ENCODE results near the gene FZD1.

FZD1 gene

DNA sequence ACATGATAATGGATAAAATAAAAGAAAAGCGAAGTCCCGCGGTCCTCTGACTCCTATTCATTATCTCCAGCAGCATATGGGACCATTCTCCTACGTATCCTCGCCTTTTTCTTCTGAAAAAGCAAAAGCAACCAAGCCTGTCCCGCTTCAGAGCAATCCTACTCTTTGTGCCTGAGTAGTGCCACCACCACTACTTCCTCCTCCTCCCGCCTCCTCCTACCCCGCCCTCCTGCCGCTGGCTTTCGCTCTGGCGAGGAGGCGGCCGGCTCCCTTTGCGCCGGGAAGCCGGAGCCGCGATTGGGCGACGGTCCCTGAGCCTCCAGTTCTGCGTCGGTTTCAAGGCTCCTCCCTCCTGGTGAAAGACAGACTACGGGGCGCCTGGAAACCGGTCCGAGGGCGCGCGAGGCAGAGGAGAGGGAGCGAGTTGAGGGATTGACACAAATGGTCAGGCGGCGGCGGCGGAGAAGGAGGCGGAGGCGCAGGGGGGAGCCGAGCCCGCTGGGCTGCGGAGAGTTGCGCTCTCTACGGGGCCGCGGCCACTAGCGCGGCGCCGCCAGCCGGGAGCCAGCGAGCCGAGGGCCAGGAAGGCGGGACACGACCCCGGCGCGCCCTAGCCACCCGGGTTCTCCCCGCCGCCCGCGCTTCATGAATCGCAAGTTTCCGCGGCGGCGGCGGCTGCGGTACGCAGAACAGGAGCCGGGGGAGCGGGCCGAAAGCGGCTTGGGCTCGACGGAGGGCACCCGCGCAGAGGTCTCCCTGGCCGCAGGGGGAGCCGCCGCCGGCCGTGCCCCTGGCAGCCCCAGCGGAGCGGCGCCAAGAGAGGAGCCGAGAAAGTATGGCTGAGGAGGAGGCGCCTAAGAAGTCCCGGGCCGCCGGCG, at the start of gene FZD1:
Gene FZD1, plus strand, starts transcription at position 388 of the 878 bp plus-strand sequence. Its CDS starts 448 bp downstream, at position 836.
- peak; percentile 99 for DNase-seq

GRCh38 chr7:91226411-91226810, 37.8 kb upstream of the FZD1 start:
- no peak for DNase-seq

DNA sequence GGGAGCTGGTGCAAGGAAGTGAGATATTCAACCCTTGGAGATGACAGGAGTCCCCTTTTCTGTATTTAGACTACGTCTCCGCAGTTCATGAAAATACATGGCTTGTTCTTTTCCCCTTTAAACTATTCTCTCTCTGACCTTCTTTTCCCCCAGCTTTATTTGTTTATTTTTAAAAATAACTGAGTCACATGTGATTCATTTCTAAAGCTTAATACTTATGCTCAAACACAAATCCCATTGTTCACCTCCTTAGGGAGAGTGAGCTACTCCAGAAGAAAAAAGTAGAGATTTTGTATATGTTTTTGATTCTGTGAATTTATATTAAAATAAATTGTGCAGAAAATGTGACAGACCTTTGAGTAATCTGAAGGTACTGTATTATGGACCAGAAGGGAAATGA, 35.9 kb upstream of the FZD1 start:
- DNase-seq = no peak

GRCh38 chr7:91228927-91229558, 35.2 kb upstream of the FZD1 start:
- peak; percentile 10 for DNase-seq

- DNase-seq = peak; percentile 9
Observed at GRCh38 chr7:91230100-91230499, 34.1 kb upstream of the FZD1 start.

DNA sequence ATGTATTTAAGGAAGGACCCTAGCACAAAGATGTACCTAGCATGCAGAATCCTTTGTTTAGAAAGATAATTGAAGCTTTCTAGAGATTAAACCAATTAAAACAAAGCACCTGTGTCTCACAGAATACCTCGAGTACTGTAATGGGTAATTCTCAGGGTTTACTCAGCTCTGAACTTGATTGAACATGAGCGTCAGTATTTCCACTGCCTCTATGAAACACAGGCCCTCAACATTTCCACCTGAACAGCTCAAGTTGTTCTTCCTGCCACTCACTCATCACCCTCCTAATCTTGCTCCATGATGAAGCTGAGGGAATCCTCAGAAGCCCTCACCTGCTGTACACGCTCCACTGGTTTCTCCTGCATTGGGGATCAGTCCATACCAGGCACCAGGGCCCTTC, 33.7 kb upstream of the FZD1 start:
- DNase-seq = no peak

DNA sequence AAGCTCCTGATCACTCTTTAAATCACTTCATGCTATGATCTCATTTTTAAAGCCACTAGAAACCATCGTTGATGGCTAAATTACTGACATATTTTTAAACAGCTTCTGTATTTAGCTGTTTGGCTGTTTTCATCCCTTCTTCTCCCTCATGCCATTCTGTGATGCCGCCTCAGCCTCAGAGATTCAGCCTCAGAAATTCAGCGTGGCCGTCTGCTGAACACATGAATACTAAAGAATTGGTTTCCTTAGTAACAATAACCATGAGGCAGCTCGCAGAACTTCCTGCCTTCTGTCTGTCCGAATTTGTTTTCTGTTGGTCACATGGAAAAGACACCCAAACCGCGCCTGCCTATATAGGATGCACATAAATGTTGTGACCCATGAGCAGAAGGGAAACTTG, 31.0 kb upstream of the FZD1 start:
- no peak for DNase-seq

- no peak for DNase-seq
Observed at GRCh38 chr7:91235211-91235832, 28.9 kb upstream of the FZD1 start.

- DNase-seq = no peak
Observed at GRCh38 chr7:91239171-91239604, 25.0 kb upstream of the FZD1 start.

GRCh38 chr7:91239772-91240171, 24.5 kb upstream of the FZD1 start:
- DNase-seq = no peak

DNA sequence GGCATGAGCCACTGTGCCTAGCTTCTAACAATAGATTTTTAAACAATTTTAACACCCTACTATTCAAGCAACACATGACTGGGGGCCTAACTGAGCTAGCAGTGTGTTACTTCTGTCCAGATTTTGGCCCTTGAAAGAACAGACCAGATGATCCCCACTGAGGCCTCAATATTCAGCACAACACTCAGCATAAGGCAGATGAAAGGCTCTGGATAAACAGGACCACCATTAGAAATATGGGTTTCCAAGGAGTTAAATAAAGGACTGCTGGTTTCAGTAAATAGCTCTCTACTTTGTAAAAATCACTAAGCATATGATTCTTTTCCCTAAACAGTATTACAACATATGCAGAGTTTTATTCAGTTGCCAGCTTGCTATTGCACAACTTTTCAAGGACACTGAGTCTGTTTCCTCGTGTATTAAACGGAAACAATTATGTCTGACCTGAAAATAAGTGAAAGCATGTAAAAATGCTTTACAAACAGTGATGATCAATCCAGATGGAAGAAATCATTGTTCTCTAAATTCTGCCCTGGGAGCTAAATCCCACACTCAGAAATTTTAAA, 23.8 kb upstream of the FZD1 start:
- no peak for DNase-seq

DNA sequence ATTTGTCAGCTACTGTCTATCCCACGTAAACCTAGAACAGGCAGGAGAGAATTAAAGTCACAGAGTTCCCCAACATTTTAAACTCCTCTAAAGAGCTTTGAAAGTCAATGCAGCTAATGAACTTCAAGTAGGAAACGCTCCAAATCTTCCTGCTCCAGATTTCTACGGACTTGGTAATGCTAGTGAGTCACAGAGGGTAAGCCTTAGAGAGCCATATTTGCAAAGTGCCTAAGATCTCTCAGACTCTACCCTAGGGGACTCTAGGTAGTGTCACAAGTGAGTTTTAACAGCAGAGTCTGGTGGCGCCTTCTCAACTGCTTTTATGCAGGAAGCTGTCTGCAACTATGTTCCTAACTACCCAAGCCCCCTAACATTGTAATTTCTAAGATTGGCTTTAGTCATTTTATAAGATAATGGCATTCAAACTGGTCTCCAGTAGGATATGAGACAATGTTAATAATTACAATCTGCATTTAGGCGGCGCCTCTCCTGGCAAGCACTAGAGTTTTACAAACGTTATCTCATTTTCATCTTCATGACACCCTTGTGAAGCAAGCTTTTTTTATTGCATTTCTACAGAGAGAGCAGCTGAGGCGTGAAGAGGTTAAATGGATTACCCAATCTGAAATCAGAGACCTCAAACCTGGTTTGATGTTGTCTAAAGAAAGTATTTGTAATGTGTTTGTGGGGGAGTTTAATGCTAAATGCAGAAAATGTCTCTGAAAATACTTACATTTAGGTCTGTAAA, 22.0 kb upstream of the FZD1 start:
- peak; percentile 20 for DNase-seq

GRCh38 chr7:91243591-91244301, 20.5 kb upstream of the FZD1 start:
- DNase-seq = peak; percentile 40

DNA sequence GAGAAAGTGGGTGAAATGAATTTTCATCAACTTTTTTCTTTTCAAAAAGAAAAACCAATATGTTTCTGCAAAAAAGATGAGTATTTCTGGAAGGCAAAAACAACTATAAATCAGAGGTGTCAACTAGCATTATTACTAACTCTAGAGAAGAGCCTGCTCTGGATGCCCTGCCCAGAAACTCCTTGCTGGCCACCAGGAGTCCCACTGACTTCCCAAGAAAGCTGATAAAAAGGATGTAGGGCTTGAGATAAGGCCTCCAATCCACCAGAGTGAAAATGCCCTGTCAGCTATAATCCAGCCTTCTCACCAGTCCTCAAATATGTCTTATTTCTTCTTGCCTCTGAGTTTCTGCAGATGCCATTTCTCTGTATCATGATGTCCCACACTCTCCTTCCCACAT, 16.7 kb upstream of the FZD1 start:
- no peak for DNase-seq

DNA sequence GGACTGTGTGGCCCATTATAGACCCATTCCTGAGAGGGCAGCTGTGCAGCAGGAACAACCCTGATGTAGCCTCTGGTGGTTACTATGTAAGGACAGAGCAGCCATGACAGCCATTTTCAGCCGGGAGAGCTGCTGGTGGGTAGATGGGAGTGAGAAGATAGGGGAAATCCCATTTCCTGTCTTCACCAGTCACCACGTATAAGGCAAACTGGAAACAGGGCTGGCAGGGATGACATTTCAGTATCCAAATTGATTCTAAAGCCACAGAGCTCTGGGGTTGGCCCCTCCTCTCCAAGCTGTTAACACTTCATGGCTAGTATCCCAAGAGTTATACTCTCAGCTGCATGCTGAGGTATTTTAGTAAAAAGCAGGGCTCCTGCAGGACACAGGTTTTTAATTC, 15.2 kb upstream of the FZD1 start:
- DNase-seq = no peak

DNA sequence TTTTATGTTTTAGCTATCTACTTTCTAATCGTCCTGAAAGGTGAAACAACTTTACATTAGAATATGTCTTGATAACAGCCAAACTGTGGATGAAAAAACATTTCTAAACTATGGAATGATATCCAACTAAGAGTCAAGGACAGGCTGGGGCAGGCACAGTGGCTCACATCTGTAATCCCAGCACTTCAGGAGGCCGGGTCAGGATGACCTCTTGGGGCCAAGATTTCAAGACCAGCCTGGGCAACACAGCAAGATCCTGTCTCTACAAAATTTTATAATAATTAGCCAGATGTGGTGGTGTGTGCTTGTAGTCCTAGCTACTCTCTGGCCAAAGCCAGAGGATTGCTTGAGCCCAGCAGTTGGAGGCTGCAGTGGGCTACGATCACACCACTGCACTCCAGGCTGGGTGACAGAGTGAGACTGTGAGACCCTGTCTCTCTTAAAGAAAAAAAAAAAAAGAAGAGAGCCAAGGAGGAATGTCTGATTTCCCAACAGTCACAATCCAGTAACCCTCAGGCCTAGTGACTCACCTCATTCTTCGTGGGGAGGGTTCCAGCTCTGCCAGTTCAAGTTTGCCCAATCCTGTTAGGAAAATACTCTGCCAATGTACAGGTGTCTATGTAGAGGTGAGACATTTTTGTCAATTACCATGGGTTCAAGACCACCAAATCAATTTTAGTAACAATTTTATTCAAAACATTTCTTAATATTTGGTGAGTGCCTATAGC, 14.6 kb upstream of the FZD1 start:
- no peak for DNase-seq

GRCh38 chr7:91250706-91251105, 13.5 kb upstream of the FZD1 start:
- DNase-seq = no peak

- no peak for DNase-seq
Observed at GRCh38 chr7:91251877-91252276, 12.4 kb upstream of the FZD1 start.

DNA sequence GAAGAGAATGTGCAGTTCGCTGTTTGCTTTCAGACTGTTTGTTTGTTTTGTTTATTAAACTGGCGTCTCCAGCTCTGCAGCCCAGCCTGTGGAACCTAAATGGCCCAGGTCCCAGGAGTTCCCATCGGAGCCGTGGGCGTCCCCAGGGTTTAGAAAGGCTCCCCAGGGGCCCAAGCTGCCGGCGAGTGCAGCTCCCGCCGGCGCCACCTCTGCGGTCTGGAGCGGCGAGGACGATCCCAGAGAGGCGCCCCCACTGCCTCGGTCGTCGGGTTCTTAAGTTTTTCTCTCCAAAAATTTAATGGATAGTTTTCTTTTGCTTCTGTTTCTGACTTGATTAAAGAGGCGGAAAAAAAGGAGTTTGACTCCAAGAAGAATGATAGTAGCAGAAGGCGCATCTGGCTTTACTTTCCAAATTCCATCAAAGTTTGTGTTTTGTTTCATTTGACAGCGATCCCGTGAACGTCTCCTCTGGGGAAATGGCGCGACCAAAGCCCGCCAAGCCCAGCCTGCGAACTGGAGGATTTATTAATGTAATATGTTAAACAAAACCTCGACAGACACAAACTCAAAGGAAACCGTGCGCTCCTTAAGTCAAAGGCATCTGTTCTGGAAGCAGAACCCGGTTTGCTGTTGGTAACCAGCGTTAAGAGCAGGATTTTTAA, 718 bp upstream of the FZD1 start:
- DNase-seq = peak; percentile 72

DNA sequence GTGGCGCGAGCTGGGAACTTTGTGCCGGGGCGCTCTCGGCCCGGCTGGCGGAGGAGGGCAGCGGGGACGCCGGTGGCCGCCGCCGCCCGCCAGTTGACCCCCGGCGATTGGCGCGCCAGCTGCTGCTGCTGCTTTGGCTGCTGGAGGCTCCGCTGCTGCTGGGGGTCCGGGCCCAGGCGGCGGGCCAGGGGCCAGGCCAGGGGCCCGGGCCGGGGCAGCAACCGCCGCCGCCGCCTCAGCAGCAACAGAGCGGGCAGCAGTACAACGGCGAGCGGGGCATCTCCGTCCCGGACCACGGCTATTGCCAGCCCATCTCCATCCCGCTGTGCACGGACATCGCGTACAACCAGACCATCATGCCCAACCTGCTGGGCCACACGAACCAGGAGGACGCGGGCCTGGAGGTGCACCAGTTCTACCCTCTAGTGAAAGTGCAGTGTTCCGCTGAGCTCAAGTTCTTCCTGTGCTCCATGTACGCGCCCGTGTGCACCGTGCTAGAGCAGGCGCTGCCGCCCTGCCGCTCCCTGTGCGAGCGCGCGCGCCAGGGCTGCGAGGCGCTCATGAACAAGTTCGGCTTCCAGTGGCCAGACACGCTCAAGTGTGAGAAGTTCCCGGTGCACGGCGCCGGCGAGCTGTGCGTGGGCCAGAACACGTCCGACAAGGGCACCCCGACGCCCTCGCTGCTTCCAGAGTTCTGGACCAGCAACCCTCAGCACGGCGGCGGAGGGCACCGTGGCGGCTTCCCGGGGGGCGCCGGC, 870 bp downstream of the FZD1 start:
- DNase-seq = peak; percentile 83

Measured in NCI-H69 (cell line).